Measurements from ENCODE around the gene TRIM41.
"Not testable (repeated sequence)": the region's sequence is repeated elsewhere in the genome, so short reads cannot be mapped to it uniquely, and the experiment has no call there.

TRIM41 gene

GRCh38 chr5:181199881-181200638 is 23.0 kb upstream of the TRIM41 start:
- DNase-seq (ENCODE audit: insufficient read length, low spot score) = no peak
- no peak for TF ChIP-seq POLR2A (IDR thresholded peaks at IDR 0.05; ENCODE audit: low read depth, low read length)
- FAIRE-seq = no peak

- DNase-seq (ENCODE audit: insufficient read length, low spot score) (no peak), FAIRE-seq (no peak)
- no peak for TF ChIP-seq POLR2A (IDR thresholded peaks at IDR 0.05; ENCODE audit: low read depth, low read length)
These were observed 22.3 kb upstream of the TRIM41 start for GRCh38 chr5:181200816-181201215.

GRCh38 chr5:181203093-181203711 is 19.9 kb upstream of the TRIM41 start:
- no peak for DNase-seq (ENCODE audit: insufficient read length, low spot score)
- FAIRE-seq = no peak
- TF ChIP-seq POLR2A (IDR thresholded peaks at IDR 0.05; ENCODE audit: low read depth, low read length) = no peak

GRCh38 chr5:181203777-181204112 is 19.3 kb upstream of the TRIM41 start:
- TF ChIP-seq POLR2A (IDR thresholded peaks at IDR 0.05; ENCODE audit: low read depth, low read length) = no peak
- FAIRE-seq = no peak
- DNase-seq (ENCODE audit: insufficient read length, low spot score) = no peak

DNA sequence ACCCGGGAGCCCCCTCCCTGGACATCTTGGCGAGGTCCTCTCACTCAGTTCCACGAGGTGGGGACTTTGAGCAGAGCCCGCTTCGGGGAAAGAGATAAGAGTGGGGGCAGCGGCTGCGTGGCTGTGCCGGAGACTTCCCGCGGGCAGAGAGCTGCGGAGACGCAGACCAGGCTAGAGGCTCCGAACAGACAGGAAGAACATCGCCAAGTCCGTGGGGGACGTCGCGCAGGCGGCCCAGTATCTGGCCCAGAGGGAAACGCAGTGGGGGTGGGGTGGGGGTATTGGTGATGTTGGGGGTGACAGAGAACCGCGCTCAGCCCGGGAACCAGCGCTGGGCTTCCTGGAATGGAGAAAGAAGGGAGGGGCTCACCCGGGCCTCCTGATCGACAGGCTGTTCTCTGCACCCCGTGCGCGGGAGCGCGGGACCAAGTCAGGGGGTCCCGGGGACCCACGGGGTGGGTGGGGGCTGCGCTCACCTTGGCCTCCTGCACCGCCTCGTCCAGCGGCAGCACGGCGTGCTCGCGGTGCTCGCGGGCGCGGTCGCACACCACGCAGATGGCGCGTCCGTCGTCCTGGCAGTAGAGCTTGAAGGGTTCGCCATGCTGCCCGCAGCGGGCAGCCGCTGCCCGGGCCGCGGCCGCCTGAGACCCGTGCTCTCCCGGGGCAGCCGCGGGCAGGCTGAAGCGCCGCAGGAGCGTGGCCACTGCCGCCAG is 18.8 kb upstream of the TRIM41 start:
- DNase-seq (ENCODE audit: insufficient read length, low spot score) (no peak), FAIRE-seq (no peak)
- no peak for TF ChIP-seq POLR2A (IDR thresholded peaks at IDR 0.05; ENCODE audit: low read depth, low read length)

DNA sequence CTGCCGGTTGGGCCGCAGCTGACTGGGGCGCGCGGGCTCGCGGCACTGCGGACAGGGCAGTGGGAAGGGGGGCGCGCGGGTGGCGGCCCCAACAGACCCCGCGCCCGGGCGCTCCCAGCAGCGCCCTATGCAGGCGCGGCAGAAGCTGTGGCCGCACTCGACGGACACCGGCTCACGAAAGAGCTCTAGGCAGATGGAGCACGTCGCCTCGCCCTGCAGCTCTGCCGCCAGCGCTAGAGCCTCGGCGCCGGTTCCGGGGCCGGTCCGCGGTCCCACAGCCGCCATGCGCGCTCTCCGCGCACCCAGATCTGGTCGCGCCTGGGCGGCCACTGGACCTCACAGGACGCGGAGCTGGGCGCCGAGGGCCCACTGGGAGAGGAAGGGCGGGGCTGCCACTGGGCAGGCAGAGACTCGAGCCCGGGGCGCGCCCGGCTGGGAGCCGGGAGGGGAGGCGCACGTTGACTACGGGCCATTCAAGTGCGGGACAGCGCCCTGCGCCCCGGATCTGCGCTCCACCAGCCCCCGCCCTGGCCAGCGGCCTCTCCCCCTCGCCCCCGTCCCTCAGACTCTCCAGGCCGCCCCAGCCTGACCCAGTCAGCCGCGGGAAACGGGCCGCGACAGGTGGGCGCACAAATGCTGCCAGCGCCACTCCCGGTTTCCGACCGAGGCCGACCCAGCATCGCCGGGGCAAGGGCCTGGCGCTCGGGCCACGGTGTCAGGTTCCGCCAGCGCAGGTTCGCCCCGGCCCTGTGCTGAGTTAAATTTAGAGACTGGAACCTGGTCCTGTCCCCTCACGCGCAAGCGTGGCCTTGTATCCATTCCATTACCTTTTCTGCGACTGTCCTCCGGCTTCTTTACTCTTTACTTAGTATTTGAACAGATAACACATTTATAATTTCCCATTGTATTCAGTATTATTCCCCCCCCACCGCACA is 18.0 kb upstream of the TRIM41 start, which contains the start of gene TRIM7:
Gene TRIM7, minus strand, starts transcription at position 371 of the 935 bp plus-strand sequence. Its CDS starts 86 bp downstream, at position 285.
- peak; percentile 58 for TF ChIP-seq POLR2A (IDR thresholded peaks at IDR 0.05; ENCODE audit: low read depth, low read length)
- no peak for FAIRE-seq

DNA sequence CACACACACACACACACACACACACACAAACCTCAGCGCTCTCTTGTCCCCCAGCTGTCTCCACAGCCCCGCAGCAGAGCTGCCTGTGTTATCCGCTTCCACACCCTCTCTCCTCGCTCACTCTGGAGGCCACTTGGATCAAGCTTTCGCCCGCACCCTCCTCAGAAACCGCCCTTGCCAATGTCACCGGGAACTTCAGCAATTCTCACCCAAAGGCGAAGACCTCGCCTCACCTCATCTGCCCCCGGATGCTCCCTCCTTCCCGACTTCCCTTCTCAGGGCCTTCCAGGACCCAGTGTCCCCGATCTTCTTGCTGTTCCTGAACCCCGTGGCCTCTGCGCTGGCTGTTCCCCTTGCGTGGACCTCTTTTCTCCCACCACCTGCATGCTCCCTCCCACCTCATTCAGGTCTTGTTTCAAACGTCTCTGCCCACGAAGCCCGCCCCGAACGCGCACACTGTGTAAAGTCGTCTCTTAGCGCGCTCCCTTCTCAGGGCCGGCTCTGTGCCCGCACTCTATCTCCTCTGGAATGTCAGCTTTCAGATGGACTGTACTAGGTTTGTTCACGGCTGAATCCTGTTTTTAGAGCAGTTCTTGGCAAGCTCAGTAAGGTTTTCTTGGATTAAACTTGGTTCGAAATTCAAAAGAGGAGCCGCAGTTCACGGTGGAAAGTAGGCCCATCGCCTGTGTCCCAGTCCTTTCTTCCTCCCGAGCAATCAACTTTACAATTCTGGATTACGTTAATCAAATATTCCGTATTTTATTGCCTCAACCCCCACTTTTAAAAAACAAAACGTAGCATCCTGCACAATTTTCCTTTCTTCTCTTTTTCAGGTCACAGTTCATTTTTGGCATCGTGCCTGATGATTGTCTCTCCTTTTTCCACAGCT is 17.1 kb upstream of the TRIM41 start:
- no peak for TF ChIP-seq POLR2A (IDR thresholded peaks at IDR 0.05; ENCODE audit: low read depth, low read length)
- FAIRE-seq (no peak), DNase-seq (ENCODE audit: insufficient read length, low spot score) (no peak)

More for the DNA sequence above, 18.0 kb upstream of the TRIM41 start, which contains the start of gene TRIM7:
- peak; percentile 49 for DNase-seq (ENCODE audit: insufficient read length, low spot score)

- DNase-seq (ENCODE audit: insufficient read length, low spot score) (peak; percentile 58), FAIRE-seq (no peak)
- peak; percentile 21; the same call in 1 of the 2 replicates for TF ChIP-seq POLR2A (IDR thresholded peaks at IDR 0.05; ENCODE audit: low read depth, low read length)
These were observed 15.7 kb upstream of the TRIM41 start for GRCh38 chr5:181207214-181207959.

- DNase-seq (ENCODE audit: insufficient read length, low spot score) (no peak), FAIRE-seq (no peak)
- no peak for TF ChIP-seq POLR2A (IDR thresholded peaks at IDR 0.05; ENCODE audit: low read depth, low read length)
These were observed 15.2 kb upstream of the TRIM41 start for GRCh38 chr5:181207960-181208253.

DNA sequence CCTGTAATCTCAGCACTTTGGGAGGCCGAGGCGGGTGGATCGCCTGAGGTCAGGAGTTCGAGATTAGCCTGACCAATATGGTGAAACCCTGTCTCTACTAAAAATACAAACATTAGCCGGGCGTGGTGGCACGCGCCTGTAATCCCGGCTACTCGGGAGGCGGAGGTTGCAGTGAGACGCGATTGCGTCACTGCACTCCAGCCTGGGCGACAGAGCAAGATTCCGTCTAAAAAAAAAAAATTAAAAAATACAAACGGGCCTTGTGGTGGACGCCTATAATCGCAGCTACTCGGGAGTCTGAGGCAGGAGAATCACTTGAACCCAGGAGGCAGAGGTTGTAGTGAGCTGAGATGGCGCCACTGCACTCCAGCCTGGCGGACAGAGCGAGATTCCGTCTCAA is 14.1 kb upstream of the TRIM41 start:
- not testable (repeated sequence) for FAIRE-seq

GRCh38 chr5:181210148-181210547 is 12.9 kb upstream of the TRIM41 start:
- not testable (repeated sequence) for FAIRE-seq; DNase-seq (ENCODE audit: insufficient read length, low spot score)

More for the DNA sequence above, 14.1 kb upstream of the TRIM41 start:
- DNase-seq (ENCODE audit: insufficient read length, low spot score) = not testable (repeated sequence)

GRCh38 chr5:181210698-181211097 is 12.4 kb upstream of the TRIM41 start:
- DNase-seq (ENCODE audit: insufficient read length, low spot score); FAIRE-seq: not testable (repeated sequence)

Data from H54 (cell line).